ENCODE data around the gene MSLN. TPM values are rescaled to one million over a fixed set of nuclear protein-coding genes. Genes with fewer than 3 reads are reported as not detected.

MSLN gene
- total and polyA plus RNA-seq, 2 of the 8 experiments (the other 6 are each of a cell fraction or from before 2014, with no cell fraction given) = 0.28 to 0.50 TPM

- no peak for TF ChIP-seq MAFK (IDR thresholded peaks at IDR 0.05; ENCODE audit: low read depth, low read length)
- TF ChIP-seq TAF1 (IDR thresholded peaks at IDR 0.05; ENCODE audit: low read depth, low read length) = no peak
- TF ChIP-seq JUN (IDR thresholded peaks at IDR 0.05; ENCODE audit: low read depth, low read length) = no peak
Observed at GRCh38 chr16:797686-798085, 37.2 kb downstream of the MSLN start (continued).
